ENCODE data around the gene ZMYM2. TPM values are rescaled to one million over a fixed set of nuclear protein-coding genes. Genes with fewer than 3 reads are reported as not detected.

ZMYM2 gene
- total RNA-seq, 4 donors from 2014 or later = 50.3 to 149 (median 77.1) TPM

DNA sequence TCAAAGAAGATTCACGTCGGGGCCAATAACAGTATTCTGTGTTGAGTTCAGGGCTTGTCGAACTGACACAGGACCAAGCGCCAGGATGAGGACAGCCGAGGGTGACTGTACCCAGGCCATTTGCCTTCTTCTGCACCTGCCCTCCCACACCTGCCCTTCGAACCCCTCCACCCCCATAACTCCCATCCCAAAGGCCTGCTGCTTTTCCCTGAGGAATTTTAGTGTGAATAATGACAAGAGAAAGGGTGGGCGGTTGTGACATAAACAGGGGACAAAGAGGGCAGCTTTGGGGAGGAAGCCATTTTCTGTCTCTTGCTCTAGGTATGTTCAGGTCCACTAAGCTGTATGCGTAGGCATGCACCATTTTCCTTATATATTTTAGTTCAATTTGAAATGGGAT is 176.2 kb downstream of the ZMYM2 start:
- H3K4me1 ChIP-seq = peaks cover 0 to 6% (median 0%) of the 10 kb centered on the region in 4 donors
- peaks cover 0 to 4% of the 10 kb centered on the region in 2 donors for H3K27me3 ChIP-seq
- H3K9me3 ChIP-seq = no peaks in the 10 kb centered on the region
- TF ChIP-seq CTCF (IDR thresholded peaks at IDR 0.05) (no peak), POLR2A (IDR thresholded peaks at IDR 0.05) (no peak)
- no peak overlapping the region for H3K27ac ChIP-seq
- H3K4me3 ChIP-seq = no peak overlapping the region
- no peaks in the 10 kb centered on the region for H3K36me3 ChIP-seq
- DNase-seq = no peak

- TF ChIP-seq CTCF (IDR thresholded peaks at IDR 0.05) (peak in 4 of 6 experiments; percentile 10 to 35 (median 27)), POLR2A (IDR thresholded peaks at IDR 0.05) (no peak)
- Histone ChIP-seq H3K27me3 (peaks cover 0 to 7% of the 10 kb centered on the region in 2 donors), H3K36me3 (no peaks in the 10 kb centered on the region), H3K4me1 (peaks cover 0 to 6% (median 0%) of the 10 kb centered on the region in 4 donors), H3K27ac (no peak overlapping the region), H3K4me3 (no peak overlapping the region), H3K9me3 (no peaks in the 10 kb centered on the region)
- DNase-seq = peak in 2 of 3 donors; percentile 63 to 69
Observed at GRCh38 chr13:20136781-20137703, 178.5 kb downstream of the ZMYM2 start.

DNA sequence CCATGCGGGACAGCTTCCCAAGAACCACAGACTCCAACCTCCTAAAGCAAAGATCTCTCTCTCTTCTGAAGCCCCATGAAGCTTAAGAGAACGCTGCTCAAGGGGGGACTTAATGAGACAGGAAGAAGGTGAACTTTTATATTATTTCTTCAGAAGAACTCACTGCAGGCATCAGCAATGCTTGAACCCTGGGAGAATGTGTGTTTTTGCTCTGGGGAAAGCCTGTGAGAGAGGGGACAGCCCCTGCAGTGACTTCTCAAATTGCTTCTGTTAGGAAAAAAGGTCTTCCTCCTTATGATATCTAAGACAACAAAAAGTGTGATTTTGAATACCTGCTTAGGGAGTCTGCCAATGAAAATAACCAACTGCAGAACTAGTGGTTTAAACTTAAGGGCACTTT is 179.3 kb downstream of the ZMYM2 start:
- Histone ChIP-seq H3K4me3 (no peak overlapping the region), H3K9me3 (no peaks in the 10 kb centered on the region), H3K36me3 (no peaks in the 10 kb centered on the region), H3K4me1 (peaks cover 0 to 6% (median 0%) of the 10 kb centered on the region in 4 donors), H3K27me3 (peaks cover 0 to 12% of the 10 kb centered on the region in 2 donors), H3K27ac (no peak overlapping the region)
- no peak for DNase-seq
- TF ChIP-seq POLR2A (IDR thresholded peaks at IDR 0.05) (no peak), CTCF (IDR thresholded peaks at IDR 0.05) (no peak)

DNA sequence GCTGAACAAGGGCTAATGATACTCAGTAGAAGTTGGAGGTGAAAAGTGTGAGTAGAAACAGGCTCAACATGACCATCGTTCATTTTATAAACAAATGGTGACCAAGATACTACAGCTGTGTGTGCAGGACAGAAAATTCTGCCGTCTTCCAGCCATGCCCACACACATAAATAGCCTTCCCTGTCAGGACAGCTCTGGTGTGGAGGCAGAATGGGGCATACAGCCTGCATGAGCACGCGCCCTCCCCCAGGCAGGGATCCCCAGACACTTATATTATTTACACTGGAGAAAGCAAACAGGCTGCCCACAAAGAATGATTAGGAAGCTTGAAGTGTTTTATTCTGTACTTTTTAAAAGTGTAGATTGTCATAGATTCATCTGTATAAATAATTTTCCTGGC is 182.0 kb downstream of the ZMYM2 start:
- peaks cover 0 to 15% of the 10 kb centered on the region in 2 donors for H3K27me3 ChIP-seq

More for the DNA sequence above, 182.0 kb downstream of the ZMYM2 start:
- Histone ChIP-seq H3K4me1 (peaks cover 0 to 6% (median 0%) of the 10 kb centered on the region in 4 donors), H3K9me3 (no peaks in the 10 kb centered on the region), H3K4me3 (no peak overlapping the region), H3K27ac (no peak overlapping the region), H3K36me3 (no peaks in the 10 kb centered on the region)
- TF ChIP-seq POLR2A (IDR thresholded peaks at IDR 0.05) (no peak), CTCF (IDR thresholded peaks at IDR 0.05) (no peak)
- DNase-seq = no peak

Other genes with a start within 250 kb of the ZMYM2 start
- gene PSPC1, start 175.8 kb upstream of the ZMYM2 start, total RNA-seq = 100 to 1,000 TPM in 1 of 4 donors, 10 to 100 TPM in 3; 39.6 to 337 (median 67.3) TPM
- 10 to 100 TPM; 10.5 to 27.2 (median 16.1) TPM for gene ZMYM5, start 95.1 kb upstream of the ZMYM2 start, total RNA-seq
- gene GJA3, start 202.3 kb downstream of the ZMYM2 start, total RNA-seq = not detected
- 10 to 100 TPM in 2 of 4 donors, 1 to 10 TPM in 2; 3.3 to 25.7 (median 14.1) TPM for gene GJB2, start 234.2 kb downstream of the ZMYM2 start, total RNA-seq